CD4-positive, CD25-positive, alpha-beta regulatory T cell (primary cell): ENCODE data around the gene ZNF138. TPM values are rescaled to one million over a fixed set of nuclear protein-coding genes. Genes with fewer than 3 reads are reported as not detected.

Source experiments
- ATAC-seq, 2 donors: fragments of 150-1000 bp; cut with Tn5 transposase; one replicate each; pipeline ENCODE4 v1.10.0; 2021; ENCODE audit warnings: low read depth in 2 of 2, moderate number of reproducible peaks in 2 of 2, moderate library complexity in 1 of 2
- DNase-seq, 3 donors: peaks; one replicate each; pipeline versions ENCODE4 v3.0.0 to v3.0.0-alpha.2; 2012 to 2022; ENCODE audit warnings: mixed read lengths in 1 of 3
- H3K27ac ChIP-seq: one replicate; pipeline ENCODE4 v1.7.0; 2013; ENCODE audit warnings: mild to moderate bottlenecking, low read length; ENCODE audit not compliant: insufficient read depth, poor library complexity, severe bottlenecking
- H3K27me3 ChIP-seq: one replicate; pipeline ENCODE4 v1.7.0; 2013; ENCODE audit warnings: low read length; ENCODE audit not compliant: control insufficient read depth, insufficient read depth
- H3K36me3 ChIP-seq: one replicate; pipeline ENCODE4 v1.7.0; 2013; ENCODE audit warnings: mild to moderate bottlenecking, low read length, moderate library complexity; ENCODE audit not compliant: control insufficient read depth, insufficient read depth
- H3K4me1 ChIP-seq: 2 replicates; pipeline ENCODE4 v1.7.0; 2013; ENCODE audit warnings: mild to moderate bottlenecking, low read length; ENCODE audit not compliant: insufficient read depth, control insufficient read depth, poor library complexity, severe bottlenecking
- H3K4me3 ChIP-seq: one replicate; pipeline ENCODE4 v1.7.0; 2013; ENCODE audit warnings: low read depth, mild to moderate bottlenecking, low read length, moderate library complexity
- H3K9me3 ChIP-seq, 2 experiments: 1 replicate in 1 of 2; 2 replicates in 1 of 2; pipeline ENCODE4 v1.7.0; 2013; ENCODE audit warnings: low read length in 2 of 2, mild to moderate bottlenecking in 1 of 2, moderate library complexity in 1 of 2; ENCODE audit not compliant: control insufficient read depth in 2 of 2
- H3K27ac Mint-ChIP-seq, 3 donors: one replicate each; pipeline ENCODE4 v1.8.0; 2020 to 2022; ENCODE audit warnings: mild to moderate bottlenecking in 3 of 3, mixed read lengths in 3 of 3, moderate library complexity in 2 of 3
- H3K27me3 Mint-ChIP-seq: one replicate; pipeline ENCODE4 v1.8.0; 2022; ENCODE audit warnings: mild to moderate bottlenecking, mixed read lengths
- H3K36me3 Mint-ChIP-seq: one replicate; pipeline ENCODE4 v1.8.0; 2020; ENCODE audit warnings: mixed read lengths
- H3K4me1 Mint-ChIP-seq, 4 donors: one replicate each; pipeline ENCODE4 v1.8.0; 2020 to 2022; ENCODE audit warnings: mixed read lengths in 4 of 4, mild to moderate bottlenecking in 1 of 4
- H3K4me3 Mint-ChIP-seq, 4 donors: one replicate each; pipeline ENCODE4 v1.8.0; 2020 to 2022; ENCODE audit warnings: mild to moderate bottlenecking in 4 of 4, mixed read lengths in 4 of 4, moderate library complexity in 3 of 4
- H3K9me3 Mint-ChIP-seq, 7 donors: one replicate each; pipeline ENCODE4 v1.8.0; 2020 to 2022; ENCODE audit warnings: mixed read lengths in 7 of 7, mild to moderate bottlenecking in 3 of 7, moderate library complexity in 2 of 7
- polyA plus RNA-seq, 4 donors: library from polyadenylated mRNA; unstranded; fragments of 300-500 nt; fragmentation: Illumina TruSeq; gene quantifications; one replicate each; pipeline ENCODE4 v1.2.3, GENCODE V29; 2021
- total RNA-seq: library from RNA; stranded (reverse); gene quantifications from one replicate; pipeline ENCODE4 v1.2.3, GENCODE V29; 2022

Gene ZNF138
- total and polyA plus RNA-seq, 5 donors from 2014 or later: 6.6 to 14.9 (median 12.2) TPM

- Histone ChIP-seq H3K4me1 (no peaks in the 10 kb centered on the region), H3K4me3 (no peak overlapping the region), H3K27ac (no peak overlapping the region), H3K36me3 (no peaks in the 10 kb centered on the region), H3K27me3 (no peaks in the 10 kb centered on the region), H3K9me3 (no peaks in the 10 kb centered on the region)
- Mint-ChIP-seq H3K9me3 (peaks cover 0 to 4% (median 0%) of the 10 kb centered on the region in 7 donors), H3K4me1 (peaks cover 0 to 2% (median 0%) of the 10 kb centered on the region in 4 donors), H3K27ac (no peak overlapping the region), H3K36me3 (no peaks in the 10 kb centered on the region), H3K27me3 (no peaks in the 10 kb centered on the region), H3K4me3 (no peak overlapping the region)
- ATAC-seq: no peak
- no peak for DNase-seq
Observed at GRCh38 chr7:64870656-64871055, 76.4 kb downstream of the ZNF138 start.

DNA sequence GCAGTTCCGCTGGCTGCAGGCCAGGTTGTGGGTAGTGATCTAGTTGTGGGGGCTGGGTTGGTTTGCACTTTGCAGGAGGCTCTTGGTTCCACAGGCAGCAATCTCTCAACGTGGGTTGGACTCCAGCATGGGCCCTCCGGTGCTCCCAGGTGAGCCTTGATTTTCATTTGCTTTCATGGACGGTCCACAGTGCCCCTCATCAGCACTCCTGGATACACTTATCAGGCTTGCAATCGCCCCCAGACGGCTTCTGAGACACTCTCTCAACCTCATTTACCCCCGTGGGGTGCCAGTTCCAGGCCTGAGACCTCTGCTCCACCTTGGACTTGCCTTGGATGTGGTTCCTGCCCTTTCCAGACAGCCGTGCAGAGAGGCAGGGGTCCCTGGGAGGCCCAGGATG, 77.5 kb downstream of the ZNF138 start:
- H3K27ac ChIP-seq: no peak overlapping the region
- H3K4me1 ChIP-seq: no peaks in the 10 kb centered on the region
- Mint-ChIP-seq H3K4me1 (no peaks in the 10 kb centered on the region), H3K27ac (no peak overlapping the region), H3K36me3 (no peaks in the 10 kb centered on the region), H3K27me3 (no peaks in the 10 kb centered on the region), H3K9me3 (peaks cover 0 to 4% (median 0%) of the 10 kb centered on the region in 7 donors), H3K4me3 (no peak overlapping the region)
- H3K36me3 ChIP-seq: no peaks in the 10 kb centered on the region
- no peaks in the 10 kb centered on the region for H3K9me3 ChIP-seq
- H3K4me3 ChIP-seq: no peak overlapping the region
- no peak for ATAC-seq
- no peak for DNase-seq
- no peaks in the 10 kb centered on the region for H3K27me3 ChIP-seq

DNA sequence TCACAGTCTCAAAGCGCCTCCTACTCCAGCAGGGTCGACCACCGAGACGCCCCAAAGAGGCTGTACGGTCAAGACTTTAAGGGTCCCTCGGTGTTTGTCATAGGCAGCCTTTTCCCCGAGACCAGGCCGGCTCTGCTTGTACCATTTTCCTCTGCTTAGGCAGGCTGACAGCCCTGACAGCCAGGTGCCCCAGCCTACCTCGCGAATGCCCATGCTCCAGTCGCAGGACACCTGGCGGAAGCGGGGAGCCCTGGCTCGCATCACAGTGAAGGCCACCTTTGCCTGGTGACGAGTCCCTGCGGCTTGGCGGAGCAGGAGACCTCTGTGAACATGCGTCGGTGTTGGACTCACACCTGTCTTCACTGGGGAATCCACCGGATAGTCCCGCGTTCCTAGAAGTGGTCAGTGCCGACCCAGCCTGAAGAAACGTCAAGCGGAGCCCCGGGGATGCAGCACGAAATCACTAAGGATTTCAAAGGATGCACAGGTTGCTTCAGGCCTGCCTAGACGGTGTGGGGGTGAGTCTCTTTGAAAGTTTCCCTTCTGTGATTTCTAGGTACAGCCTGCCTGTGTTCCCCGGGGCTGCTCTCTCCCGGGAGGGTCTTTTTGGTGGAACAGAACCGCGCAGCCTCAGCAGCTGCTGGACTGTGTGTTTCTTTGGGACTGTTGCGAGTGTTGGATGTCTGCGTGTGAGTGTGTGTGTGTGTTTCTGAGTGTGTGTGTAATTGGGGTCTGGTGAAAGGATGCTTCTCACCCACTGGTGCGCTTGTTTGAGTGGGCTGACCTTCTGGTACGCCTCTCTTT, 78.3 kb downstream of the ZNF138 start:
- Mint-ChIP-seq H3K27me3 (peaks cover 4% of the 10 kb centered on the region), H3K27ac (peak overlapping the region in 1 of 3 donors; percentile 93), H3K9me3 (peaks cover 0 to 4% (median 0%) of the 10 kb centered on the region in 7 donors), H3K4me1 (peaks cover 0 to 6% (median 2%) of the 10 kb centered on the region in 4 donors), H3K36me3 (no peaks in the 10 kb centered on the region), H3K4me3 (no peak overlapping the region)
- no peaks in the 10 kb centered on the region for H3K27me3 ChIP-seq
- H3K27ac ChIP-seq: no peak overlapping the region
- no peak for DNase-seq
- H3K9me3 ChIP-seq: no peaks in the 10 kb centered on the region
- H3K4me1 ChIP-seq: no peaks in the 10 kb centered on the region
- H3K36me3 ChIP-seq: no peaks in the 10 kb centered on the region
- no peak for ATAC-seq
- H3K4me3 ChIP-seq: no peak overlapping the region

DNA sequence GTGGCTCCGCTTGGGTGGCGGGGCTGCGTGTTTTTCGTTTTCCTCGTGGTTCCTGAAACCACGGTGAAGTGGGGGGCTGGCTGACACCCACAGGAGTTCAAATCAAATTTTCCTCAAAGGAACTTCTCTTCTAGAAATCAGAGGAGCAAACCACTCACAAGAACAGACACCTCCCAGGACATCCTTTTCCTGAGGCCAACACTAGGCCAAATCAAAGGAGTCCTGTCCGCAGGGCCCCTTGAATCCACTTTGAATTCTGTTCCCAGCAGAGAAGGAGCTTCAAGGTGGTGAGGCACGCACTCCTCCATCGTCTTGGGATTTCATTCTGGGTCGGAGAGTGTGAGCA, 78.9 kb downstream of the ZNF138 start:
- Mint-ChIP-seq H3K9me3 (peaks cover 0 to 4% (median 0%) of the 10 kb centered on the region in 7 donors), H3K4me1 (peaks cover 0 to 11% (median 2%) of the 10 kb centered on the region in 4 donors)

DNA sequence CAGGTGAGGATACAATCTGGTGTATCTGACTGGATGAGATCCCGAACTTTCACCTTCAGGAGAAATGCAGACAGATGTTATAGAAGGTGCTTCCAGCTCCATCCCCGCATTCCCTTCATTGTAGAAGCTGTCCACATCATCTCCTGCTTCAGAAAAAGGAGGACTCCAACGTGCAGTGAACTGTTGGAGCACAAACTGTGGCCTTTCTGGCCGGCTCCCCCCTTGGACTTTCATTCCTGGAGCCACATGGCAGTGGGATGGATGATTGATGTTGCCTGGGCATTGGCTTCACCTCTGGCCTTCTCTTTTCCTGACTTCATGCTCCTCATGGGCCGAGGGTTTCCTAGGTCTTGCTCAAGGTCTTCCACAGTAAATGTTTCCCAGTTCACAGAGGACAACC, 79.3 kb downstream of the ZNF138 start:
- no peaks in the 10 kb centered on the region for H3K36me3 ChIP-seq
- no peaks in the 10 kb centered on the region for H3K4me1 ChIP-seq
- H3K9me3 Mint-ChIP-seq: peaks cover 0 to 4% (median 0%) of the 10 kb centered on the region in 7 donors
- H3K4me1 Mint-ChIP-seq: peaks cover 0 to 12% (median 2%) of the 10 kb centered on the region in 4 donors
- H3K36me3 Mint-ChIP-seq: no peaks in the 10 kb centered on the region
- no peak for DNase-seq
- no peaks in the 10 kb centered on the region for H3K9me3 ChIP-seq
- no peak overlapping the region for H3K27ac Mint-ChIP-seq
- no peak overlapping the region for H3K4me3 Mint-ChIP-seq
- H3K27ac ChIP-seq: no peak overlapping the region
- no peak overlapping the region for H3K4me3 ChIP-seq
- no peak for ATAC-seq
- H3K27me3 Mint-ChIP-seq: peaks cover 6% of the 10 kb centered on the region
- H3K27me3 ChIP-seq: no peaks in the 10 kb centered on the region

More for the DNA sequence above, 78.9 kb downstream of the ZNF138 start:
- no peaks in the 10 kb centered on the region for H3K27me3 ChIP-seq
- Mint-ChIP-seq H3K36me3 (no peaks in the 10 kb centered on the region), H3K4me3 (no peak overlapping the region), H3K27me3 (peaks cover 6% of the 10 kb centered on the region), H3K27ac (no peak overlapping the region)
- H3K4me1 ChIP-seq: no peaks in the 10 kb centered on the region
- H3K9me3 ChIP-seq: no peaks in the 10 kb centered on the region
- no peak overlapping the region for H3K27ac ChIP-seq
- DNase-seq (no peak), ATAC-seq (no peak)
- H3K36me3 ChIP-seq: no peaks in the 10 kb centered on the region
- H3K4me3 ChIP-seq: no peak overlapping the region

GRCh38 chr7:64874114-64874513, 79.9 kb downstream of the ZNF138 start:
- no peak overlapping the region for H3K27ac ChIP-seq
- no peaks in the 10 kb centered on the region for H3K9me3 ChIP-seq
- Mint-ChIP-seq H3K4me3 (no peak overlapping the region), H3K27me3 (peaks cover 6% of the 10 kb centered on the region), H3K4me1 (peaks cover 0 to 12% (median 2%) of the 10 kb centered on the region in 4 donors), H3K36me3 (no peaks in the 10 kb centered on the region), H3K9me3 (peaks cover 0 to 6% (median 0%) of the 10 kb centered on the region in 7 donors), H3K27ac (no peak overlapping the region)
- H3K27me3 ChIP-seq: no peaks in the 10 kb centered on the region
- ATAC-seq (no peak), DNase-seq (no peak)
- H3K4me3 ChIP-seq: no peak overlapping the region
- H3K4me1 ChIP-seq: no peaks in the 10 kb centered on the region
- no peaks in the 10 kb centered on the region for H3K36me3 ChIP-seq

DNA sequence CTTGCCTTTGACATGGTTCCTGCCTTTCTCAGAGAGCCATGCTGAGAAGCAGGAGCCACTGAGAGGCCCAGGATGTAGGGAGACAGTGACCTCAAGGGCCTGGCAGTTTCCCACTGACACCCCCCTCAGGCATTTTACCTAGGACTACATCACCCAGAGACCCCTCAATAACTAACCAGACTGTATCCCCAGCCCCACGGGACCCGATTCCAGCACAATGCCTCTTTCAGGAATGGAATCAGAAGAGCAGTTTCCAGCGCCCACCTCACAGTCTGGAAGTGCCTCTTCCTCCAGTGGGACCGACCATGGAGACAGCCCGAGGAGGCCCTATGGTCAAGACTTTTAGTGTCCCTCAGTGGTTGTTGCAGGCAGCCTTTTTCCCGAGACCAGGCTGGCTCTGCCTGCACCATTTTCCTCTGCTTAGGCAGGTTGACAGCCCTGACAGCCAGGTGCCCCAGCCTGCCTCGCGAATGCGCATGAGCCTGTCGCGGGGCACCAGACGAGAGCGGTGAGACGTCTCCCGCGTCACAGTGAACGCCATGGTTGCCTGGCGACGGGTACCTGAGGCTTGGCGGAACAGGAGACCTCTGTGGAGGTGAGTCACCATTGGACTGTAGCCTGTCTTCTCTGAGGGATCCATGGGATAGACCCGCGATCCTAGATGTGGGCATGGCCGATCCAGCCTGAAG, 80.5 kb downstream of the ZNF138 start:
- peaks cover 0 to 6% (median 0%) of the 10 kb centered on the region in 7 donors for H3K9me3 Mint-ChIP-seq
- Histone ChIP-seq H3K36me3 (no peaks in the 10 kb centered on the region), H3K4me1 (no peaks in the 10 kb centered on the region), H3K27me3 (no peaks in the 10 kb centered on the region), H3K4me3 (no peak overlapping the region), H3K27ac (no peak overlapping the region), H3K9me3 (no peaks in the 10 kb centered on the region)
- no peak for ATAC-seq
- H3K4me1 Mint-ChIP-seq: peaks cover 0 to 12% (median 2%) of the 10 kb centered on the region in 4 donors
- no peak overlapping the region for H3K4me3 Mint-ChIP-seq
- H3K27ac Mint-ChIP-seq: no peak overlapping the region
- peaks cover 6% of the 10 kb centered on the region for H3K27me3 Mint-ChIP-seq
- no peaks in the 10 kb centered on the region for H3K36me3 Mint-ChIP-seq
- DNase-seq: no peak
